RKO (cell line): ENCODE results near the gene CAPN13.

Source experiments
- DNase-seq: peaks from one replicate; pipeline ENCODE4 v3.0.0-alpha.2; 2016; ENCODE audit warnings: low spot score

The CAPN13 gene, protein sequence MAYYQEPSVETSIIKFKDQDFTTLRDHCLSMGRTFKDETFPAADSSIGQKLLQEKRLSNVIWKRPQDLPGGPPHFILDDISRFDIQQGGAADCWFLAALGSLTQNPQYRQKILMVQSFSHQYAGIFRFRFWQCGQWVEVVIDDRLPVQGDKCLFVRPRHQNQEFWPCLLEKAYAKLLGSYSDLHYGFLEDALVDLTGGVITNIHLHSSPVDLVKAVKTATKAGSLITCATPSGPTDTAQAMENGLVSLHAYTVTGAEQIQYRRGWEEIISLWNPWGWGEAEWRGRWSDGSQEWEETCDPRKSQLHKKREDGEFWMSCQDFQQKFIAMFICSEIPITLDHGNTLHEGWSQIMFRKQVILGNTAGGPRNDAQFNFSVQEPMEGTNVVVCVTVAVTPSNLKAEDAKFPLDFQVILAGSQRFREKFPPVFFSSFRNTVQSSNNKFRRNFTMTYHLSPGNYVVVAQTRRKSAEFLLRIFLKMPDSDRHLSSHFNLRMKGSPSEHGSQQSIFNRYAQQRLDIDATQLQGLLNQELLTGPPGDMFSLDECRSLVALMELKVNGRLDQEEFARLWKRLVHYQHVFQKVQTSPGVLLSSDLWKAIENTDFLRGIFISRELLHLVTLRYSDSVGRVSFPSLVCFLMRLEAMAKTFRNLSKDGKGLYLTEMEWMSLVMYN

GRCh38 chr2:30807249-30807648 is at the start of gene CAPN13:
TSS of gene CAPN13 (minus strand) at chr2:30807446. CDS start at chr2:30787325, 20,121 bp downstream.
- DNase-seq = no peak

GRCh38 chr2:30847841-30848240 is 40.6 kb upstream of the CAPN13 start:
- no peak for DNase-seq

DNA sequence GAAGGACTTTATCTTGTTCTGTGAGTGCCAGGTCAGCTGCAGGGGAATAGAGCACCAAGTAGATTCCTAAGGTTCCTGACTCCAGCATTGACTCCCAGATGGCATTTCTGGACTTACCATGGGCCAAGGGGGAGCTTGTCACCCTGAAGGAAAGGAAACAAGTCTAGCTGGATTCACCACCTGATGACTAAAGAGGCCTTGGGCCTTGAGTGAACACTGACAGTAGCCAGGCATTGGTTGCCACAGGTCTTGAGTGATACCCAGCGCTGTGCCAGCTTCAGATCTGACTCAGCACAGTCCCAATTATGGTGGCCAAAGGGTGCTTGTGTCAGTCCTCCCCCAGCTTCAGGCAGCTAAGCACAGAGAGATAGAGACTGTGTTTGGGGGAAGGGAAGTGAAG is 40.1 kb upstream of the CAPN13 start:
- DNase-seq = no peak

DNA sequence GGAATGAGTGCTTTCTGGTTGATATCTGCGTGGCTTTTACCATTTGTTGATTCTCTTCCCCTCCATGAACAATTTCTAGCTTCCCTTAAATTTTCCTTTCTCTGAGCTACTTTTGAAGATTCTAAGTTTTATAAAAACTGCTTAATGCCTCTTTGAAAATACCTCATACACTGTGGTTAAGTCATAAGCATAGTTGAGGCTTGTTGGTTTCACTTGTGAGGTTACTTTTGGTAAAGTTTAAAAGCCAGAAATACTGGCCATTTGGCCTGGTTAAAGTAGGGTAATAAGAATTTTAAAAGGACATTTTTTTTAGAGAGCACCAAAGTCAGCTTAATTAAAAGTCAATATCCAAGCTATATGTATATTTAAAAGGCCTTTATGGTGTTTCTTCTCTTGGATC is 21.3 kb upstream of the CAPN13 start:
- no peak for DNase-seq

- no peak for DNase-seq
Measured at GRCh38 chr2:30826916-30827315, 19.7 kb upstream of the CAPN13 start.

DNA sequence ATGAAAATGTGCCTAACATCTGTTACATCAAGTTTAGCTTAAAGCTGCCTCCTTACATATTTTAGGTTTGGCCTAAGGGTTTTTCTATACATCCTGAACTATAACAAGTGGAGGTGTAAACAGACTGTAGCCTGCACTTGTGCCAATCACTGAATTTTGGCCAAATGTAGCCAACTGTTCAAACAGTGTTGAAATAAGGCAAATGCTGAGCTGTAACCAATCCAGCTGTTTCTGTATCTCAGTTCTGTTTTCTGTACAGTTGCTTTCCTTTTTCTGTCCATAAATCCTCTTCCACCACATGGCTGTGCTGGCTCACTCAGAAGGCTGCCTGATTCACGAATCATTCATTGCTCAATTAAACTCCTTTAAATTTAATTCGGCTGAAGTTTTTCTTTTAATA is 19.2 kb upstream of the CAPN13 start:
- no peak for DNase-seq

GRCh38 chr2:30823452-30823851 is 16.2 kb upstream of the CAPN13 start:
- no peak for DNase-seq

- no peak for DNase-seq
Measured at GRCh38 chr2:30821960-30822359, 14.7 kb upstream of the CAPN13 start.

DNA sequence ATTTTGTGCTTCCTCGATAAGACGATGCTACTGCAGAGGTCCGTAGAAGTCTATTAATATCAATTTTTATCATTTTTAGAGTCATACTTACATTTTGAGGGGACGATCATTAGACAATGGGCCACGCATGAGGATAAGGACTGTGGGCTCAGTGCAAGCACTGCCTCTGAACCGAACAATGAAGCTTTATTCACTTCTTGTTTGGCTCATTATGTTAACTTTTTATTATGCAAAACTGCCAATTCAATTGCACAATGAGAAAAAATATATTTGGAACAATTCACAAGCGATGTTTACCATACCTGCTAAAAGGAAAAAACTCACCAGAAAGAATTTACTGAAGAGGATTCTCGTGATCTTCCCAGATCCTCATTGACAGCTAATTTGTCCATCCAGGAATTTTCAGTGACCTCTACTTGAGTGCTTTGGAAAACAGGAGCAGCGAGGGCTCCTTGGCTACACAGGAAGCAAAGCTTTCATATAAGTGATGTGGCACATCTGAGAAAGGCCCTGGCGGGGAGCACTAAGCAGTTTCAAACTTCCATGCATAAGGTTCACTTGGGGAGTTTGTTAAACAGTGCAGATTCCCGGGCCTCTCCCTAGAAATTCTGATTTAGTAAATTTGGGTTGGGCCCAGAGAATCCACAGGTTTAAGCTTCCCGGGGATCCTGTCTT is 13.3 kb upstream of the CAPN13 start:
- DNase-seq = no peak

DNA sequence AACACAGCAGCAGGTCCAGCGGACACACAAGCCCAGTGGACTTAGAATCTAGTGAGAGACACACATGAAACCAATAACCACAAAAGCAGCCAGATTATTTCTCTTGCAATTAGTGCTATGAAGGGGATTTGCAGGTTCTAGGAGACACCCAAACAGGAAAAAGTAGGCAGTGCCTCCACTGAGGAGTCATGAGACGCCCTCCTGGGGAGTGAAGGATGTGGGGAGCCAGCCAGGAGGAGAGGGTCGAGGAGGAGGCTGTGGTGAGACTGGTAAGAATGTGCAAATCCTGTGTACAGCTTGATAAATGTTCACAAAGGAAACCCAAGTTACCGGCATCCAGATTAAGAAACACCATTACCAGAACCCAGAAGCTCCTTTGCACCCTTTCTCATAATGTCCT is 2.7 kb upstream of the CAPN13 start:
- no peak for DNase-seq

DNA sequence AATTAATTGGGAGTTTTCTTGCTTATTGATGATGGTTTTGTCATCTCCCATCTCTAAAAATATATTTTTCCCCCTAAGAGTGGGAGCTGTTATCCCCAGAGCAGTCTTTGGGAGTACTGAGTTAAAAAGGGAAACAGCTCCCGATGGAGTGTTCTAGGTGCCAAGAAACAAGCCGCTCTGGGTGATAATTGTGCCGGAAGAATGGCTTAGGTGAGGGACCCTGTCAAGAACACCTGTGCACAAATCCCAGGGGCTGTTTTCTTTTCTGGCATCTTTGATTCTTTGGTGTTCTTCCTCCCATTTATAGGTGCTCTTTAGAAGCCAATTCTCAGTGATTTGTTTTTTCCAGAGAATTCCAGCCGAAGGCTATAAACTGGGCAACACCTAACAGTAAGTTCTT is 1.4 kb upstream of the CAPN13 start:
- no peak for DNase-seq

GRCh38 chr2:30803281-30803680 is 4.0 kb downstream of the CAPN13 start:
- no peak for DNase-seq

DNA sequence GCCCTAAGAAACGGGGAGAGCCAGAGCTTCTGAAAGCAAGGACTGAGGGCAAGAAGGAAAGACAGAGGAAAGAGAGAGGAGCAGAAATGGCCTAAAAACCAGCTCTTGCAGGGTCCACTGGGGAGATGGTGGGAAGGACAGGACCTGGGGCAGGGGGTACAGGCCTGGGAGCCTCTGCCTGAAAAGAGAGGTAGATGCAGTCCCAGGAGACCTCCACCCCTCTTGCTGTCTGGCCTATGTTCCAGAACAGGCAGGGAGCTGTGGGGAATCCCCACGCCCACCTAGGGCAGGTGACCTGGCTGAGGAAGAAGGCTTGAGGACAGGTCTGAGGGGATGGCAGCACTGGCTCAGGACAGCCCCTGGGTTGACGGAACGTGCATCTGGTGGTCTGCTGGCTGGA is 4.6 kb downstream of the CAPN13 start:
- no peak for DNase-seq

DNA sequence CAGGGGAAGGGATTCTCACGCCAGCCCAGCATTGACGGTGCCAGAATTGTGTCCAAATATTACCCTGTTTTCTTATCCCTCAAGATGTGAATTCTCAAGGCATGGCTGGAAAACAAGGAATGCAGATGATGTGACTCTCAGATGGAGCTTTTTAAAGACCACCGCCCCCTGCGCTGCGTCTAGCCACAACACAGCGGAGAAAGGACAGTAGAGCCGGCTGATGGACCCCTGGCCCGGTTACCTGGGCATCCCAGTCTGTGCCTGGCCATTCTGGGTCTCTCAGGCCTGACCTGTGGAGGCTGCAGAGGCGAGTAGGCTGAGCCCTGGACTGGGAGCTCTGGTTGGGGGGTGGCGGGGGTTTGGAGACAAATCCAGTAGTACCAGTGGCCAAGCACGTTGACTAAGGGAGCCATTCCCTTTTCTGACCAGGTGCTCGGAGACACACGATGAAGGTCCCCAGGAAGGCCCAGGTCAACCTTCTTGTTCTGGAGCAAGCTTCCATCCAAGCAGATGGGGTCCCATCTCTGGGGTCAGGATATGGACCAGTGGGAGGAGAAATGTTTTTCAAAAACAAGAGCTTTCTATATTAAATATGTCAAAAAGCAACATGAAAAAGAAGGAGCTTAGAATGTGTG is 5.3 kb downstream of the CAPN13 start:
- DNase-seq = no peak

- DNase-seq = no peak
Measured at GRCh38 chr2:30800159-30800558, 7.1 kb downstream of the CAPN13 start.

GRCh38 chr2:30799366-30799765 is 7.9 kb downstream of the CAPN13 start:
- no peak for DNase-seq

- DNase-seq = no peak
Measured at GRCh38 chr2:30798536-30798991, 8.7 kb downstream of the CAPN13 start.

DNA sequence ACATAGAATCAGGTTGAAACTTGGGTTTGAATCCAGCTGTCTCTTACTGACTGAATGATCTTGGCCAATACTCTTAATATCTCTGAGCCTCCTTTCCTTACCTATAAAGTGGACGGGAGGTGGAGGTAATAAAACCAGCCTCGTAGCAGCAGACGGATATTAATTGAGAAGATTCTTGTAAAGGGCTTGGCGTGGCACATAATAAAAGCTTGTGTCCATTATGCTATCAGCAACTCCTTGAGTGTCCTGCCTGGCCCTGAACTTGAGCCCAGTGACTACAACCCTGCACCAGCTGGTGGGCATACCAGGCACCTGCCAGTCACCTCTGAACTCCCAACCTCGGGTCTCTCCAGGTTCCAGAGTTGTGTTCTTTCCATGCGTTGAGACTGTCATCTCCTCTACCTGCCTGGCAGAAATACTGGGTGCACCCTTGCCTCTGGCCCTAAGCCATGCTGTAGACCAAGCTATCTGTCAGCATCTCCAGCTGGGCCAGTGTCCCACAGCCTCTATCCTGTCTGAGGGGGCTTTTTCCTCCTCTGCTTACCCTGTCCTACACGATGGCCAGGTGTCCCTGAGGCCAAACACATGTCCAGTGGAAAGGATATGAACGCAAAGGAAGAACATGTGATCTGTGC is 9.7 kb downstream of the CAPN13 start:
- DNase-seq = no peak

GRCh38 chr2:30796699-30797098 is 10.5 kb downstream of the CAPN13 start:
- no peak for DNase-seq

DNA sequence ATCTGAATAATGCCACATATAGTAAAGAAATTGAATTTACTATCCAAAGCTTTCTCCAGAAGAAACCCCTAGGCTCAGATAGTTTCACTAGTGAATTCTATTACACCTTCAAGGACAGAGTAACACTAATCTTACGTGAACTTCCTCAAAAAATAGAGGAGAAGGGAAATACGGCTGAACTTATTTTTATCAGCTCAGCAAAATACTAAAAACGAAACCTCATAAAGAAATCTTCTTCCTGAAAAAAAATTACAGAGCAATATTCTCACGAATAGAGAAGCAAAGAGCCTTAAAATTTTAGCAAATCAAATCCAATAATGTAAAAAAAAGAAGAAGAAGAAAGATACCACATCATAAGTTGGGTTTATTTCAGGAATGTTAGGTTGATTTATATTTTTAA is 14.7 kb downstream of the CAPN13 start:
- no peak for DNase-seq

- DNase-seq = no peak
Measured at GRCh38 chr2:30790879-30791278, 16.4 kb downstream of the CAPN13 start.

DNA sequence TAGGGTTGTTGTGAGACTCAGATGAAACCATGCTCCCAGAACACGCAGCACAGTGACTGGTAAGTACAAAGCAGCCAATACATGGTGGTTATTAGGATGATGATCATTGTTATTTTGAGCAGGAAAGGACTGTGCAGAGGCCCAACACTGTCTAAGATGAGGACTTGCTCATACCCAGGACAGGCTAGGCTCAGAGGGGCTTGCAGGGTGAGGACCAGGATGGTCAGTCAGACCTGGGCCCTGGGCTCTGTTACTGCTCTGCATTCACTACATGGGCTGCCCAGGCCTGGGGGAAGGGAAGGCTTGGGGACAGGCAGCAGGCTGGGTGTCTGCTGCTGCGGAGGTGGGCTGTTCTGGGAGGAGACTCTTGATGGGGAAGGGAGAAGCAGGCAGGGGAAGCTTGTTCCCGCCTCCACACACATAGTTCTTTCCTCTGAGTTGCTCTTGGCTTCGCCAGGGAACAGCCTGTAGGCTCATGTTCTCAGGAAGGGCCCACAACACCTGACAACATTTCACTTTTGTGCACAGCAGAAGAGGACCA is 17.5 kb downstream of the CAPN13 start:
- no peak for DNase-seq
